NCI-H524 treated with DMSO at 0.1 percent for 48 hours (cell line): ENCODE data around the gene RPS6KA2.

ENCODE experiments used
- DNase-seq: peaks from one replicate; lab custom pipeline; 2025; lab: John Stamatoyannopoulos, UW

The RPS6KA2 gene

GRCh38 chr6:166466178-166467122, 160.6 kb downstream of the RPS6KA2 start:
- DNase-seq = no peak

GRCh38 chr6:166465671-166466087, 161.4 kb downstream of the RPS6KA2 start:
- DNase-seq = no peak

- DNase-seq = no peak
Observed at GRCh38 chr6:166465003-166465399, 162.1 kb downstream of the RPS6KA2 start.

GRCh38 chr6:166464068-166465002, 162.7 kb downstream of the RPS6KA2 start:
- no peak for DNase-seq

- no peak for DNase-seq
Observed at GRCh38 chr6:166463359-166464067, 163.5 kb downstream of the RPS6KA2 start.

- DNase-seq = no peak
Observed at GRCh38 chr6:166462461-166463135, 164.5 kb downstream of the RPS6KA2 start.

- no peak for DNase-seq
Observed at GRCh38 chr6:166461821-166462460, 165.1 kb downstream of the RPS6KA2 start.

GRCh38 chr6:166460473-166461437, 166.3 kb downstream of the RPS6KA2 start:
- no peak for DNase-seq

- no peak for DNase-seq
Observed at GRCh38 chr6:166459906-166460305, 167.1 kb downstream of the RPS6KA2 start.

GRCh38 chr6:166459272-166459671, 167.8 kb downstream of the RPS6KA2 start:
- no peak for DNase-seq

- DNase-seq = peak; percentile 70
Observed at GRCh38 chr6:166456395-166457156, 170.5 kb downstream of the RPS6KA2 start.

- no peak for DNase-seq
Observed at GRCh38 chr6:166454692-166455515, 172.1 kb downstream of the RPS6KA2 start.

- DNase-seq = no peak
Observed at GRCh38 chr6:166453651-166454050, 173.4 kb downstream of the RPS6KA2 start.

GRCh38 chr6:166450167-166450873, 176.7 kb downstream of the RPS6KA2 start:
- no peak for DNase-seq

- no peak for DNase-seq
Observed at GRCh38 chr6:166449641-166450040, 177.4 kb downstream of the RPS6KA2 start.

- no peak for DNase-seq
Observed at GRCh38 chr6:166449036-166449435, 178.0 kb downstream of the RPS6KA2 start.

- no peak for DNase-seq
Observed at GRCh38 chr6:166448432-166448831, 178.6 kb downstream of the RPS6KA2 start.
